GM12878 (cell line): ENCODE results near the gene PLEKHA1. TPM values are rescaled to one million over a fixed set of nuclear protein-coding genes. Genes with fewer than 3 reads are reported as not detected.

Experiments
- ATAC-seq: fragments of 200-7000 bp; cut with Tn5 transposase; 3 replicates; pipeline ENCODE4 v1.9.1; 2020; ENCODE audit warnings: mild to moderate bottlenecking, moderate library complexity
- BruUV-seq: library from RNA; stranded (reverse); fragments of 400-500 nt; replicated peaks from 2 replicates; lab custom pipeline; 2021; lab: Mats Ljungman, UMichigan
- CTCF ChIA-PET: fragments of 300-600 bp; sonication (Branson Sonifier 250); formaldehyde crosslinking; extraction: SDS; loops from one replicate; lab custom pipeline; 2021; ENCODE audit warnings: inconsistent platforms; lab: Yijun Ruan, JAX
- POLR2A ChIA-PET: fragments of 350-600 bp; formaldehyde crosslinking; extraction: SDS; loops from one replicate; lab custom pipeline; 2021; ENCODE audit warnings: inconsistent platforms; lab: Charles Lee
- RAD21 ChIA-PET: fragments of 300-600 bp; sonication (Branson Sonifier 250); formaldehyde crosslinking; loops from one replicate; lab custom pipeline; 2023; ENCODE audit warnings: antibody characterized with exemption; ENCODE audit not compliant: unreplicated experiment; lab: Charles Lee
- SMC1A ChIA-PET: fragments of 300-600 bp; sonication (Branson Sonifier 250); formaldehyde crosslinking; loops from one replicate; lab custom pipeline; 2023; ENCODE audit not compliant: unreplicated experiment, uncharacterized antibody; lab: Charles Lee
- DNase-seq: peaks from one replicate; pipeline ENCODE4 v3.0.0-alpha.2; 2011; ENCODE audit warnings: low read depth, low spot score
- FAIRE-seq: peaks from 3 replicates; lab custom pipeline; 2011; peaks lifted over from hg19 to GRCh38; lab: Jason Lieb, UNC
- H2AFZ ChIP-seq: 2 replicates; pipeline ENCODE4 v1.6.0; 2011; ENCODE audit warnings: low read depth, low read length, control low read depth; ENCODE audit not compliant: control insufficient read depth
- H3K27ac ChIP-seq: 2 replicates; pipeline ENCODE4 v1.5.1; 2011; ENCODE audit warnings: control low read depth; ENCODE audit not compliant: control insufficient read depth, insufficient read depth
- H3K27me3 ChIP-seq, 2 experiments: replicated peaks in 1 of 2; 2 replicates each; pipeline versions ENCODE4 v1.6.0 to v1.6.1; 2011; ENCODE audit warnings: low read length in 1 of 2; ENCODE audit not compliant: control insufficient read depth in 2 of 2, insufficient read depth in 2 of 2
- H3K36me3 ChIP-seq, 2 experiments: 2 replicates each; pipeline ENCODE4 v1.5.1; 2011; ENCODE audit warnings: low read length in 1 of 2; ENCODE audit not compliant: control insufficient read depth in 2 of 2, insufficient read depth in 2 of 2
- H3K4me1 ChIP-seq: 2 replicates; pipeline ENCODE4 v1.6.1; 2011; ENCODE audit warnings: mild to moderate bottlenecking, low read length, moderate library complexity, mixed read lengths; ENCODE audit not compliant: control insufficient read depth, insufficient read depth
- H3K4me2 ChIP-seq: 2 replicates; pipeline ENCODE4 v1.6.0; 2011; ENCODE audit warnings: control low read depth; ENCODE audit not compliant: control insufficient read depth, insufficient read depth
- H3K4me3 ChIP-seq: fragments of 200-600 bp; sonication (generic); 2 replicates; pipeline ENCODE4 v1.5.1; 2016
- H3K79me2 ChIP-seq: 2 replicates; pipeline ENCODE4 v1.6.0; 2011; ENCODE audit warnings: low read length; ENCODE audit not compliant: control insufficient read depth, insufficient read depth
- H3K9ac ChIP-seq: 2 replicates; pipeline ENCODE4 v1.8.0; 2011; ENCODE audit warnings: low read length, control low read depth, mixed read lengths; ENCODE audit not compliant: control insufficient read depth, insufficient read depth
- H3K9me3 ChIP-seq: replicated peaks from 3 replicates; pipeline ENCODE4 v1.5.1; 2011; ENCODE audit warnings: mild to moderate bottlenecking, low read length; ENCODE audit not compliant: control insufficient read depth, insufficient read depth
- H4K20me1 ChIP-seq: 2 replicates; pipeline ENCODE4 v1.6.0; 2011; ENCODE audit not compliant: control insufficient read depth, insufficient read depth
- ASH2L ChIP-seq: fragments of 300-600, 200-600 bp; sonication (generic); IDR thresholded peaks from 2 replicates; pipeline ENCODE4 v1.6.1; 2017; ENCODE audit warnings: low read depth, mild to moderate bottlenecking, borderline replicate concordance
- CREM ChIP-seq: IDR thresholded peaks from 2 replicates; pipeline ENCODE4 v1.6.1; 2014; ENCODE audit warnings: antibody characterized with exemption, low read depth
- JUNB ChIP-seq: IDR thresholded peaks from 2 replicates; pipeline ENCODE4 v1.6.1; 2016; ENCODE audit warnings: antibody characterized with exemption, mild to moderate bottlenecking
- MEF2B ChIP-seq: fragments of 450-650 bp; IDR thresholded peaks from 2 replicates; pipeline ENCODE4 v1.6.1; 2018; ENCODE audit warnings: mild to moderate bottlenecking, moderate library complexity; ENCODE audit not compliant: partially characterized antibody, poor library complexity, severe bottlenecking
- MYB ChIP-seq: fragments of 150-350 bp; IDR thresholded peaks from 2 replicates; pipeline ENCODE4 v1.6.1; 2014; ENCODE audit warnings: mild to moderate bottlenecking, low read depth, low read length, borderline replicate concordance
- NFYB ChIP-seq: IDR thresholded peaks from 2 replicates; pipeline ENCODE4 v1.6.1; 2011; ENCODE audit warnings: low read depth, mild to moderate bottlenecking, low read length, improper control_type of control experiment, moderate library complexity; ENCODE audit not compliant: insufficient read depth
- POLR2AphosphoS5 ChIP-seq: IDR thresholded peaks from 2 replicates; pipeline ENCODE4 v1.6.1; 2011; ENCODE audit warnings: mild to moderate bottlenecking, low read length, inconsistent platforms
- POU2F2 ChIP-seq: IDR thresholded peaks from 3 replicates; pipeline ENCODE4 v1.6.1; 2011; ENCODE audit warnings: low read depth, mild to moderate bottlenecking, low read length, borderline replicate concordance
- RB1 ChIP-seq: fragments of 450-650 bp; formaldehyde crosslinking; IDR thresholded peaks from 2 replicates; pipeline ENCODE4 v1.6.1; 2017; ENCODE audit warnings: mild to moderate bottlenecking, borderline replicate concordance
- SIX5 ChIP-seq: IDR thresholded peaks from 2 replicates; pipeline ENCODE4 v1.6.1; 2011; ENCODE audit warnings: mild to moderate bottlenecking, low read depth, low read length, moderate library complexity; ENCODE audit not compliant: severe bottlenecking
- SMAD5 ChIP-seq: IDR thresholded peaks from 2 replicates; pipeline ENCODE4 v1.6.1; 2016; ENCODE audit warnings: antibody characterized with exemption, low read depth
- SMC3 ChIP-seq: IDR thresholded peaks from 2 replicates; pipeline ENCODE4 v1.6.1; 2011; ENCODE audit warnings: low read length, improper control_type of control experiment, borderline replicate concordance
- ZBED1 ChIP-seq: IDR thresholded peaks from 2 replicates; pipeline ENCODE4 v1.6.1; 2016; ENCODE audit warnings: borderline replicate concordance
- WGBS: methylation state at CpG from one replicate; pipeline ENCODE4 v1.1.6; 2016; ENCODE audit warnings: low lambda C conversion rate; ENCODE audit not compliant: insufficient replicate concordance, insufficient coverage; ENCODE audit errors: missing lambda C conversion rate; 5-methylcytosine and 5-hydroxymethylcytosine counted together
- in situ Hi-C: fragments of 300-500 bp; cut with MboI; formaldehyde crosslinking; loops from 9 replicates; pipeline ENCODE4 v1.14.3; 2018; ENCODE audit warnings: mixed read lengths
- intact Hi-C: fragments of 100-400 bp; cut with micrococcal nuclease; formaldehyde crosslinking; loops from one replicate; pipeline ENCODE4 v1.14.2; 2022; ENCODE audit not compliant: unreplicated experiment
- polyA plus RNA-seq, 11 experiments: library from polyadenylated mRNA; depleted of rRNA in 4 of 11; unstranded in 6 of 11; stranded (reverse) in 5 of 11; fragments of >200 nt; fragmentation: Nextera tagmentation in 4 of 11; fragmentation: Illumina TruSeq in 1 of 11; extraction: Ambion mirVana in 4 of 11; extraction: Trizol in 1 of 11; gene quantifications; 1 replicate in 1 of 11; 2 replicates in 10 of 11; pipeline versions ENCODE4 v1.2.1 to v1.2.3, GENCODE V29; 2011 to 2016; ENCODE audit warnings: inconsistent platforms in 2 of 11, missing spikeins in 2 of 11, low read depth in 1 of 11
- total RNA-seq, 4 experiments: library from RNA; depleted of rRNA in 3 of 4; stranded (reverse); fragments of >200 nt in 3 of 4; fragmentation: Illumina TruSeq in 1 of 4; extraction: Trizol in 1 of 4; gene quantifications; 2 replicates each; pipeline versions ENCODE4 v1.2.1 to v1.2.3, GENCODE V29; 2013 to 2021
- TF ChIP-seq, protein P1 (sequence below): fragments of 150-350 bp; IDR thresholded peaks from 2 replicates; pipeline ENCODE4 v1.6.1; 2016; ENCODE audit warnings: low read depth, low read length
- TF ChIP-seq, protein P2 (sequence below): fragments of 450-650 bp; IDR thresholded peaks from 2 replicates; pipeline ENCODE4 v1.6.1; 2016; ENCODE audit warnings: mild to moderate bottlenecking

The PLEKHA1 gene
- total and polyA plus RNA-seq, 10 of the 15 experiments (the other 5 are each of a cell fraction or from before 2014, with no cell fraction given) = 0.15 to 6.0 (median 0.32) TPM

DNA sequence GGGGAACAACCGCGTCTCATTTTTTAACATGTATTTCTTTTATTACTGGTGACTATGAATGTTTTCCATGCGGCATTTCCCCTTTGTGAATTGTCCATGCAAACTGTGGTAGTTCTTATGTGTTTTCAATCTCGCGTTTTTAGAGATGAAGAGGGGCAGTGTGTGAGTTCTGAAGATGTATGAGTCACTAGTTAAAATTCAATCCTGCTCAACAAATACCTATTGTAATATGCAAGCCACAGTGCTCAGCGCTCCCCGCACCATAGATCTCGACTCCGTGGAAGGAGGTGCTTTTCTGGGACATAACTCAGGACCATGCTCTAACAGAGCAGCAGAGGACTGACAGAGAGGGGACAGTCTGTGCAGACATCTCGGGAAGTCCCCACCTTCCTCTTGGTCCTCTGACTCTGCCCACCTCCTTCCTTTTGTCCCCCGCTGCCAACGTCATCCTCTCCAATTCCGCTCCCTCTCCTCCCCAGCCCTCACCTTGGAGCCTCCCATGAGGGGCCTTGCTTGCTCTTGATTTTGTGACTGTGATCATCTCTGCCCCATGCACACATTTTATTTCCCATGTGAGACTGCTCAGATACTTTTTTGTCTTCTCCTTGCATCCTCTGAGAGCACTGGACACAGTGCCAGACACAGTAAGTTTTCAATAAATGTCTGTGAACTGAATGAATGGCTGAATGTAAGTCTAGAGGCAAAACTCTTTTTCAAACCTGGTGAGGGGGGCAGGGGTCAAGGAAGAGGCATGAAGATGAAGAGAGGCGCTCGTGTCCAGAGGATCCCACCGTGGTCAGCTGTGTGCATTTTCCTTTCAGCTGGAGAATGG, 42.7 kb upstream of the PLEKHA1 start:
- no peak for ATAC-seq
- Histone ChIP-seq H3K9me3 (no peaks in the 10 kb centered on the region), H3K79me2 (no peaks in the 10 kb centered on the region), H4K20me1 (no peaks in the 10 kb centered on the region; the same call in 1 of the 2 replicates), H3K27ac (no peak overlapping the region), H2AFZ (no peak overlapping the region), H3K36me3 (no peaks in the 10 kb centered on the region), H3K4me3 (no peak overlapping the region), H3K4me2 (no peak overlapping the region), H3K4me1 (peaks cover 2% of the 10 kb centered on the region), H3K27me3 (peaks cover 0 to 3% of the 10 kb centered on the region in 2 experiments; a peak in 1 of 4 replicates), H3K9ac (no peak overlapping the region)
- ChIA-PET CTCF (interaction anchor here (1.5 kb wide), 1 partner anchor 33 kb away, joined by 5 read pairs; no protein-coding TSS in a partner anchor), RAD21 (no interaction called here), POLR2A (no interaction called here), SMC1A (no interaction called here)
- intact Hi-C loops = no loop called here
- FAIRE-seq = no peak
- in situ Hi-C loops = no loop called here
- 39% methylated on average over 16 of the region's 16 CpGs for WGBS
- TF ChIP-seq ASH2L (no peak), POLR2AphosphoS5 (no peak), ZBED1 (no peak), POU2F2 (no peak), SMC3 (no peak), SIX5 (no peak), CREM (no peak), RB1 (no peak), SMAD5 (no peak), NFYB (no peak), MYB (no peak), MEF2B (no peak), JUNB (no peak)
- TF ChIP-seq, protein P1, sequence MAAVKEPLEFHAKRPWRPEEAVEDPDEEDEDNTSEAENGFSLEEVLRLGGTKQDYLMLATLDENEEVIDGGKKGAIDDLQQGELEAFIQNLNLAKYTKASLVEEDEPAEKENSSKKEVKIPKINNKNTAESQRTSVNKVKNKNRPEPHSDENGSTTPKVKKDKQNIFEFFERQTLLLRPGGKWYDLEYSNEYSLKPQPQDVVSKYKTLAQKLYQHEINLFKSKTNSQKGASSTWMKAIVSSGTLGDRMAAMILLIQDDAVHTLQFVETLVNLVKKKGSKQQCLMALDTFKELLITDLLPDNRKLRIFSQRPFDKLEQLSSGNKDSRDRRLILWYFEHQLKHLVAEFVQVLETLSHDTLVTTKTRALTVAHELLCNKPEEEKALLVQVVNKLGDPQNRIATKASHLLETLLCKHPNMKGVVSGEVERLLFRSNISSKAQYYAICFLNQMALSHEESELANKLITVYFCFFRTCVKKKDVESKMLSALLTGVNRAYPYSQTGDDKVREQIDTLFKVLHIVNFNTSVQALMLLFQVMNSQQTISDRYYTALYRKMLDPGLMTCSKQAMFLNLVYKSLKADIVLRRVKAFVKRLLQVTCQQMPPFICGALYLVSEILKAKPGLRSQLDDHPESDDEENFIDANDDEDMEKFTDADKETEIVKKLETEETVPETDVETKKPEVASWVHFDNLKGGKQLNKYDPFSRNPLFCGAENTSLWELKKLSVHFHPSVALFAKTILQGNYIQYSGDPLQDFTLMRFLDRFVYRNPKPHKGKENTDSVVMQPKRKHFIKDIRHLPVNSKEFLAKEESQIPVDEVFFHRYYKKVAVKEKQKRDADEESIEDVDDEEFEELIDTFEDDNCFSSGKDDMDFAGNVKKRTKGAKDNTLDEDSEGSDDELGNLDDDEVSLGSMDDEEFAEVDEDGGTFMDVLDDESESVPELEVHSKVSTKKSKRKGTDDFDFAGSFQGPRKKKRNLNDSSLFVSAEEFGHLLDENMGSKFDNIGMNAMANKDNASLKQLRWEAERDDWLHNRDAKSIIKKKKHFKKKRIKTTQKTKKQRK = no peak
- TF ChIP-seq, protein P2, sequence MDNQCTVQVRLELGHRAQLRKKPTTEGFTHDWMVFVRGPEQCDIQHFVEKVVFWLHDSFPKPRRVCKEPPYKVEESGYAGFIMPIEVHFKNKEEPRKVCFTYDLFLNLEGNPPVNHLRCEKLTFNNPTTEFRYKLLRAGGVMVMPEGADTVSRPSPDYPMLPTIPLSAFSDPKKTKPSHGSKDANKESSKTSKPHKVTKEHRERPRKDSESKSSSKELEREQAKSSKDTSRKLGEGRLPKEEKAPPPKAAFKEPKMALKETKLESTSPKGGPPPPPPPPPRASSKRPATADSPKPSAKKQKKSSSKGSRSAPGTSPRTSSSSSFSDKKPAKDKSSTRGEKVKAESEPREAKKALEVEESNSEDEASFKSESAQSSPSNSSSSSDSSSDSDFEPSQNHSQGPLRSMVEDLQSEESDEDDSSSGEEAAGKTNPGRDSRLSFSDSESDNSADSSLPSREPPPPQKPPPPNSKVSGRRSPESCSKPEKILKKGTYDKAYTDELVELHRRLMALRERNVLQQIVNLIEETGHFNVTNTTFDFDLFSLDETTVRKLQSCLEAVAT = no peak
- BruUV-seq = no TSS peak
- DNase-seq = no peak
